BJ (cell line): ENCODE data around the gene GUF1. TPM values are rescaled to one million over a fixed set of nuclear protein-coding genes. Genes with fewer than 3 reads are reported as not detected.

Experiments used
- CTCF ChIA-PET: fragments of 350-600 bp; formaldehyde crosslinking; extraction: SDS; loops from one replicate; lab custom pipeline; 2021; ENCODE audit warnings: antibody characterized with exemption, inconsistent platforms; lab: Yijun Ruan, JAX
- POLR2A ChIA-PET: fragments of 300-600 bp; sonication (Branson Sonifier 250); formaldehyde crosslinking; extraction: SDS; loops from one replicate; lab custom pipeline; 2021; ENCODE audit warnings: antibody characterized with exemption; lab: Charles Lee
- DNase-seq: peaks from one replicate; pipeline ENCODE4 v3.0.0-alpha.2; 2011; ENCODE audit warnings: low read depth
- H3K27me3 ChIP-seq: 2 replicates; pipeline ENCODE4 v1.6.0; 2011; ENCODE audit warnings: low read length; ENCODE audit not compliant: control insufficient read depth, insufficient read depth
- H3K36me3 ChIP-seq: 2 replicates; pipeline ENCODE4 v1.5.1; 2011; ENCODE audit warnings: low read length; ENCODE audit not compliant: control insufficient read depth, insufficient read depth
- H3K4me3 ChIP-seq: 2 replicates; pipeline ENCODE4 v1.5.1; 2011; ENCODE audit warnings: low read depth, mild to moderate bottlenecking, control low read depth, low read length
- polyA plus RNA-seq: library from polyadenylated mRNA; depleted of rRNA; stranded (reverse); fragments of >200 nt; gene quantifications from 2 replicates; pipeline ENCODE4 v1.2.3, GENCODE V29; 2011
- TF ChIP-seq, protein P1 (sequence below): IDR thresholded peaks from 2 replicates; pipeline ENCODE4 v1.5.1; 2011; ENCODE audit warnings: low read depth, mild to moderate bottlenecking, control low read depth, inconsistent platforms, low read length, moderate library complexity; ENCODE audit not compliant: insufficient read depth

The GUF1 gene
- polyA plus RNA-seq, 1 experiment = 6.5 TPM

DNA sequence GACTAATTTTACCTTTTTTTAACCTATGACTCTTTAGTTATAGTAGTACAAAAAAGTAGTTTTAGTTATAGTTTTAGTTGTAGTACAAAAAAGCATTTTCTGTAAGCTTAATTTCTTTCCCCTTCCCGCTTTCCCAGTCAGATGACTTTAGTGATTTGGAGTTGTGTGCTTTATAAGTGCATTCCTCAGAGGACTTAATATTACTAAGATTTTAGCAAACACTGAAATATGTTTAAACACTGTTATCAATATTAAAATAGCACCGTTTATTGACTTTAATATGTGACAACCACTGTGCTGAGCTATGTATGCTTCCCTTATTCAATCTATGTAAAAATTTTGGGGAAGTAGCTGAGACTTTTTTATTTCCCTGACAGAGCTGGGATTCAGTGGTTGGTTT is 22.8 kb downstream of the GUF1 start:
- Histone ChIP-seq H3K4me3 (no peak overlapping the region), H3K36me3 (no peaks in the 10 kb centered on the region), H3K27me3 (no peaks in the 10 kb centered on the region)
- ChIA-PET POLR2A (no interaction called here), CTCF (interaction anchor here (1.2 kb wide), 1 partner anchor 9 kb away, joined by 3 read pairs; no protein-coding TSS in a partner anchor)
- no peak for DNase-seq
- TF ChIP-seq, protein P1, sequence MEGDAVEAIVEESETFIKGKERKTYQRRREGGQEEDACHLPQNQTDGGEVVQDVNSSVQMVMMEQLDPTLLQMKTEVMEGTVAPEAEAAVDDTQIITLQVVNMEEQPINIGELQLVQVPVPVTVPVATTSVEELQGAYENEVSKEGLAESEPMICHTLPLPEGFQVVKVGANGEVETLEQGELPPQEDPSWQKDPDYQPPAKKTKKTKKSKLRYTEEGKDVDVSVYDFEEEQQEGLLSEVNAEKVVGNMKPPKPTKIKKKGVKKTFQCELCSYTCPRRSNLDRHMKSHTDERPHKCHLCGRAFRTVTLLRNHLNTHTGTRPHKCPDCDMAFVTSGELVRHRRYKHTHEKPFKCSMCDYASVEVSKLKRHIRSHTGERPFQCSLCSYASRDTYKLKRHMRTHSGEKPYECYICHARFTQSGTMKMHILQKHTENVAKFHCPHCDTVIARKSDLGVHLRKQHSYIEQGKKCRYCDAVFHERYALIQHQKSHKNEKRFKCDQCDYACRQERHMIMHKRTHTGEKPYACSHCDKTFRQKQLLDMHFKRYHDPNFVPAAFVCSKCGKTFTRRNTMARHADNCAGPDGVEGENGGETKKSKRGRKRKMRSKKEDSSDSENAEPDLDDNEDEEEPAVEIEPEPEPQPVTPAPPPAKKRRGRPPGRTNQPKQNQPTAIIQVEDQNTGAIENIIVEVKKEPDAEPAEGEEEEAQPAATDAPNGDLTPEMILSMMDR = no peak

DNA sequence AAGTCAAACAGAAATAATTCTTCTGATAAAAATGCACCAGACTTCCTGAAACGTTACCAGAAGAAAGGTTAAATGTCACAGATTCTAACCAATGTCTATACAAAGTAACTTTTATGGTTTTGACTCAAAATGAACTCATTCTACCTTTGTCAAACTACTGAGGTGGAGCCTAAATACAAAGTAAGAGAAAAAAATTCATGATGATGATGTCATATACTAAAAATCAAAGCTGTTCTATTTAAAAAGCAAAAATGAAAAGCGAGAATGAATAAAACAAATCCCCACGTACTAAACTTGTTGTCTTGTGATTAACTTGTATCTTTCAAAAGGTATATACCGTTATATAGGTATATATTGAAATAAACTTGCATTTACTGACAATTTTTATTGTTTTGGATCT is 26.5 kb downstream of the GUF1 start:
- TF ChIP-seq, protein P1 = no peak
- ChIA-PET CTCF (no interaction called here), POLR2A (no interaction called here)
- H3K4me3 ChIP-seq = no peak overlapping the region
- no peaks in the 10 kb centered on the region for H3K27me3 ChIP-seq
- no peaks in the 10 kb centered on the region; the same call in 1 of the 2 replicates for H3K36me3 ChIP-seq
- DNase-seq = no peak

DNA sequence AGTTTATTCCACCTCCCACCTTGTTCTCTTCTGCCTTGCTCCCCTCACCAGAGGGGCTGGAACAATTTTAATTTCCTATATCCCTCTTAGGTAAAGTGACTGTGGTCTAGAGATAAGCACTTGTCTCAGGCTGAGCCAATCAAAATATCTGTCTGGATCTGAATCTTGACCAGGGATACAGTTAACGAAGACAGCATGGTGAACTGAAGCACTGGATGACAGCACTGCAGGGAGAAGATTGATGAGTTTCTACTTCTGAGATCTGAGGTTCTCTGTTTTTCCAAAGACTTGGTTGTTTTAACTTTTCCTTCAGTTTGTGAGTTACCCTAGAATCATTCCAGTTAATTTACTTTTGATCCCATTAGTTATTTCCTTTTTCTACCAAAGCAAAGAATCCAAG is 34.9 kb downstream of the GUF1 start:
- no peak overlapping the region for H3K4me3 ChIP-seq
- no peaks in the 10 kb centered on the region for H3K27me3 ChIP-seq
- ChIA-PET POLR2A (no interaction called here), CTCF (interaction anchor here (1.0 kb wide), 1 partner anchor 19 kb away, joined by 5 read pairs; no protein-coding TSS in a partner anchor)
- DNase-seq = no peak
- TF ChIP-seq, protein P1 = no peak
- no peaks in the 10 kb centered on the region; the same call in 1 of the 2 replicates for H3K36me3 ChIP-seq

DNA sequence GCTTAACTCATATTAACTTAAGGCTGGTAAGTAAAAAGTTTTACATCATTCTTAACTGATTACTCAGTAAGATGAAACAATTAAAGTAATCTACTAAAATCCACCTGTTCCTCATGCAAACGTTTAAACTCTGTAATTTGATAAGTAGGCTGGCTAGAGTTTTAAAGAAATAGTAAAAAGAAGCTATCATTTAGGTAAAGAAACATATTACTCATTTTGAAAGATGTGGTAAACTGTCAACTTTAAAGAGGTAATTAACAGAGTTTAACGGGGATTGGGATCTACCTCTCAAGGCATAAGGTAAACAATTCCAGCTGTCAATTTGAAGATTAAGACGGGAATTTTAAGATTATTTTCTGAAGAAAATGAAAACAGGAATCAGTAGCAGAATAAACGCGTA is 38.4 kb downstream of the GUF1 start:
- CTCF ChIA-PET = interaction anchor here (1.2 kb wide), 1 partner anchor 9 kb away, joined by 3 read pairs; the partner anchor contains the start of gene GNPDA2
- POLR2A ChIA-PET = interaction anchor here (0.6 kb wide), 1 partner anchor 22 kb away, joined by 3 read pairs; no protein-coding TSS in a partner anchor
- Histone ChIP-seq H3K36me3 (no peaks in the 10 kb centered on the region), H3K4me3 (no peak overlapping the region), H3K27me3 (no peaks in the 10 kb centered on the region)
- no peak for DNase-seq
- TF ChIP-seq, protein P1 = no peak

DNA sequence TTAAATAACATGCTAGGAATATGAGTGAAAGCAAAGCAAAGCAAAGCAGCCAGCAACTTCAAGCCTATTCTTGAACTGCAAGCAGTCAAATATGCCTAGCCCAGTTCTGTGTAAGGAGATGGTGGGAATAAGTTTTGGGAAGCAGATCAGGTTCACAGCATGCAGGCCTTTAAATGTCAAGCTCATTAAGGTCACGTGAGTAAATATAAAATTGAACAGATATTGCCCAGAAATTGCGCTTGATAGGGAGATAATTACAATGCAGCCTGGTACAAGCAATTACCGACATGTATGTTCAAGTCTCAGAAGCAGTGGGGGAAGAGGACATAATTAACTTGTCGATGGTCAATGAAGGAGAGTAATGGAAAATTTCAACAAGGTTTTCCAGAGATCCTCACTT is 42.2 kb downstream of the GUF1 start:
- CTCF ChIA-PET = no interaction called here
- TF ChIP-seq, protein P1 = no peak
- POLR2A ChIA-PET = no interaction called here
- Histone ChIP-seq H3K27me3 (no peaks in the 10 kb centered on the region), H3K4me3 (no peak overlapping the region), H3K36me3 (no peaks in the 10 kb centered on the region)
- no peak for DNase-seq
